Tibial nerve (tissue), 4 donors: ENCODE results near the gene CD70. TPM values are rescaled to one million over a fixed set of nuclear protein-coding genes. Genes with fewer than 3 reads are reported as not detected.

Experiments
- DNase-seq, 2 donors: peaks; one replicate each; pipeline ENCODE4 v3.0.0-alpha.2; 2019; ENCODE audit warnings: low spot score in 2 of 2
- H3K27ac ChIP-seq, 4 donors: fragments of 200-600 bp; sonication (generic) in 3 of 4; one replicate each; pipeline ENCODE4 v1.5.1; 2017 to 2019; ENCODE audit warnings: mild to moderate bottlenecking in 1 of 4
- H3K27me3 ChIP-seq, 2 donors: fragments of 200-600 bp; sonication (generic) in 1 of 2; one replicate each; pipeline versions ENCODE4 v1.5.1 to v1.6.0; 2017 to 2019
- H3K36me3 ChIP-seq, 3 donors: fragments of 200-600 bp; sonication (generic); one replicate each; pipeline ENCODE4 v1.5.1; 2018 to 2019
- H3K4me1 ChIP-seq, 4 donors: fragments of 200-600 bp; sonication (generic) in 3 of 4; one replicate each; pipeline ENCODE4 v1.5.1; 2017 to 2019
- H3K4me3 ChIP-seq, 4 donors: fragments of 200-600 bp; sonication (generic) in 3 of 4; one replicate each; pipeline ENCODE4 v1.5.1; 2017 to 2019; ENCODE audit warnings: mild to moderate bottlenecking in 1 of 4, moderate library complexity in 1 of 4
- H3K9me3 ChIP-seq, 4 donors: fragments of 200-600 bp; sonication (generic) in 3 of 4; one replicate each; pipeline ENCODE4 v1.5.1; 2017 to 2019
- CTCF ChIP-seq, 5 experiments: fragments of 200-600 bp in 3 of 5; fragments of 450-650 bp in 2 of 5; sonication (generic) in 3 of 5; IDR thresholded peaks; one replicate each; pipeline ENCODE4 v1.5.1; 2016 to 2019; ENCODE audit warnings: antibody characterized with exemption in 5 of 5, mild to moderate bottlenecking in 3 of 5, moderate library complexity in 2 of 5
- EP300 ChIP-seq, 2 donors: sonication (generic); formaldehyde crosslinking; IDR thresholded peaks; one replicate each; pipeline ENCODE4 v1.6.1; 2017; ENCODE audit warnings: antibody characterized with exemption in 2 of 2, mild to moderate bottlenecking in 1 of 2
- POLR2A ChIP-seq, 2 donors: fragments of 450-650 bp; IDR thresholded peaks; one replicate each; pipeline ENCODE4 v1.6.1; 2017; ENCODE audit warnings: antibody characterized with exemption in 2 of 2, mild to moderate bottlenecking in 2 of 2, moderate library complexity in 2 of 2
- WGBS, 2 donors: methylation state at CpG; one replicate each; pipeline ENCODE4 v1.1.5; 2018; 5-methylcytosine and 5-hydroxymethylcytosine counted together
- total RNA-seq, 4 donors: library from RNA; depleted of rRNA; stranded (reverse); fragments of >200 nt; gene quantifications; one replicate each; pipeline ENCODE4 v1.1.0, GENCODE V29; 2016

The CD70 gene
- total RNA-seq, 4 donors from 2014 or later = 0.87 TPM; not detected in 3

GRCh38 chr19:6579450-6580178 lies 11.3 kb downstream of the CD70 start:
- 72 to 87% methylated on average over 7 of the region's 7 CpGs for WGBS, 2 donors

GRCh38 chr19:6577476-6578125 lies 13.3 kb downstream of the CD70 start:
- H3K9me3 ChIP-seq = no peaks in the 10 kb centered on the region

More at GRCh38 chr19:6579450-6580178, 11.3 kb downstream of the CD70 start:
- no peaks in the 10 kb centered on the region for H3K9me3 ChIP-seq
- TF ChIP-seq CTCF (IDR thresholded peaks at IDR 0.05) (no peak), POLR2A (IDR thresholded peaks at IDR 0.05) (no peak), EP300 (IDR thresholded peaks at IDR 0.05) (no peak)
- no peak for DNase-seq
- H3K27me3 ChIP-seq = peaks cover 0 to 6% of the 10 kb centered on the region in 2 donors
- H3K4me3 ChIP-seq = no peak overlapping the region
- no peak overlapping the region for H3K27ac ChIP-seq
- H3K4me1 ChIP-seq = no peaks in the 10 kb centered on the region
- H3K36me3 ChIP-seq = no peaks in the 10 kb centered on the region

GRCh38 chr19:6576869-6577475 lies 14.0 kb downstream of the CD70 start:
- Histone ChIP-seq H3K4me1 (no peaks in the 10 kb centered on the region), H3K27ac (no peak overlapping the region), H3K36me3 (no peaks in the 10 kb centered on the region), H3K9me3 (peaks cover 0 to 2% (median 0%) of the 10 kb centered on the region in 4 donors), H3K27me3 (no peaks in the 10 kb centered on the region), H3K4me3 (no peak overlapping the region)
- DNase-seq = no peak
- no peak for TF ChIP-seq POLR2A (IDR thresholded peaks at IDR 0.05)
- TF ChIP-seq CTCF (IDR thresholded peaks at IDR 0.05) = no peak
- TF ChIP-seq EP300 (IDR thresholded peaks at IDR 0.05) = no peak
- WGBS, 2 donors = 68 to 71% methylated on average over 5 of the region's 5 CpGs

More at GRCh38 chr19:6577476-6578125, 13.3 kb downstream of the CD70 start:
- TF ChIP-seq POLR2A (IDR thresholded peaks at IDR 0.05) (no peak), EP300 (IDR thresholded peaks at IDR 0.05) (peak; percentile 19 to 20)
- Histone ChIP-seq H3K4me1 (no peaks in the 10 kb centered on the region), H3K27me3 (no peaks in the 10 kb centered on the region), H3K27ac (peak overlapping the region in 1 of 4 donors; percentile 44), H3K36me3 (no peaks in the 10 kb centered on the region), H3K4me3 (no peak overlapping the region)
- DNase-seq = no peak
- 63 to 74% methylated on average over 5 of the region's 5 CpGs for WGBS, 2 donors

GRCh38 chr19:6573350-6573749 lies 17.6 kb downstream of the CD70 start:
- WGBS, 2 donors = 35 to 56% methylated on average over 1 of the region's 1 CpG
- H3K4me3 ChIP-seq = no peak overlapping the region
- no peak overlapping the region for H3K27ac ChIP-seq
- DNase-seq = no peak
- H3K9me3 ChIP-seq = peaks cover 0 to 12% (median 0%) of the 10 kb centered on the region in 4 donors
- H3K36me3 ChIP-seq = no peaks in the 10 kb centered on the region
- H3K4me1 ChIP-seq = no peaks in the 10 kb centered on the region
- no peaks in the 10 kb centered on the region for H3K27me3 ChIP-seq
- TF ChIP-seq POLR2A (IDR thresholded peaks at IDR 0.05) (no peak), CTCF (IDR thresholded peaks at IDR 0.05) (no peak), EP300 (IDR thresholded peaks at IDR 0.05) (no peak)

GRCh38 chr19:6572217-6572616 lies 18.7 kb downstream of the CD70 start:
- Histone ChIP-seq H3K9me3 (peaks cover 0 to 12% (median 0%) of the 10 kb centered on the region in 4 donors), H3K4me1 (no peaks in the 10 kb centered on the region), H3K27me3 (no peaks in the 10 kb centered on the region), H3K4me3 (no peak overlapping the region), H3K27ac (no peak overlapping the region), H3K36me3 (no peaks in the 10 kb centered on the region)
- DNase-seq = peak; percentile 24 to 34
- 69 to 92% methylated on average over 4 of the region's 4 CpGs for WGBS, 2 donors
- TF ChIP-seq POLR2A (IDR thresholded peaks at IDR 0.05) (no peak), CTCF (IDR thresholded peaks at IDR 0.05) (no peak), EP300 (IDR thresholded peaks at IDR 0.05) (peak in 1 of 2 donors; percentile 27)
